Left ventricle myocardium superior (tissue), 1 donor: ENCODE results near the gene KIAA0232. TPM values are rescaled to one million over a fixed set of nuclear protein-coding genes. Genes with fewer than 3 reads are reported as not detected.
"Not testable (repeated sequence)": the region's sequence is repeated elsewhere in the genome, so short reads cannot be mapped to it uniquely, and the experiment has no call there.

Experiments
- ATAC-seq: fragments of 200-7000 bp; cut with Tn5 transposase; one replicate; pipeline ENCODE4 v1.9.1; 2020; ENCODE audit warnings: mild to moderate bottlenecking, moderate library complexity
- DNase-seq: peaks from one replicate; pipeline ENCODE4 v3.0.0-alpha.2; 2020
- intact Hi-C: fragments of 100-400 bp; cut with micrococcal nuclease; formaldehyde crosslinking; loops from one replicate; pipeline ENCODE4 v1.11.0; 2022
- total RNA-seq: library from RNA; stranded (reverse); fragmentation: NEBNext Ultra II Directional; extraction: Animal tissue kit (Norgen Biotek cat#: 25700); gene quantifications from one replicate; pipeline ENCODE4 v1.2.1, GENCODE V29; 2021
- donor health status: DM: no; HTN: yes; CAD: no; lungs with severe emphysema.

KIAA0232 gene
- total RNA-seq, 1 donor from 2014 or later: 79.8 TPM

DNA sequence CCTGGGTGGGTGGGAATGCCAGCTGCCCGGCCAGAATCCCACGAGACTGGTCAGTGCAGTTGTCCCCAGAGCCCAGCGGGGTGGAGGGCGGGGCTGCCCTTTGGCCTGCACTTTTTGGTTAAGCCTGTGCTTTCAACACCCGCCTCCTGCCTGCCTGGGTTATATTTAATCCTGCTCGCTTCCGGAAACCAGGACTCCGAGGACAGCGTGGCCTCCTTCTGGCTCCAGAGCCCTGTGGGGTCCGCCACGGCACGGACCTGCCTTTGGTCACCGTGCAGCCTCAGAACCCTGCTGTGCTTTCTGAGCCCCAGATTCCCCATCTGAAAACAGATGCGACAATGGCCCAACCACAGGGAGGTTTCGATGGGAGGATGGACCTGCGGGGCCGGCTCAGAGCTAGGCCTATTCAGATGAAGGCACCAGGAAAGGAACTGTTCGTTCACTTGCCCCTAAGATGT lies 29.4 kb upstream of the KIAA0232 start:
- ATAC-seq (peak; percentile 24), DNase-seq (peak; percentile 65)
- intact Hi-C loops: no loop called here

DNA sequence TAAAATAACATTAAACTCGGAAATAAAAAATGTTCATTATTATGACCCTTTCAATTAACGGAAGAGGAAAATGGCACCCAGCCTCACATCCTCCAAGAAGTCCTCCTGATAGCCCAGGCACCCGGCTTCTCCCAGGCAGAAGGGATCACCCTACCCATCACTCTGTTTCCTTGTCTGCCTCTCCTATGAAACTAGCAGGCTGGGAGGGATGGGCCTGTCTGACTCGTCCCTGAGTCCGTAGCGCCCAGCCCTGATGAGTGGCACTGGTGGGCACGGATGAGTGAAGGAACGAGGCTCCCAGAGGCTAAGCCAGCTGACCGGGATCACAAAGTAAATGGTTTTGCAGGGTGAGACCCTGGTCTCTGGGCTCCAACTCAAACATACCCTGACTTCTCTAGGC lies 28.6 kb upstream of the KIAA0232 start:
- DNase-seq (no peak), ATAC-seq (no peak)
- intact Hi-C loops: no loop called here

DNA sequence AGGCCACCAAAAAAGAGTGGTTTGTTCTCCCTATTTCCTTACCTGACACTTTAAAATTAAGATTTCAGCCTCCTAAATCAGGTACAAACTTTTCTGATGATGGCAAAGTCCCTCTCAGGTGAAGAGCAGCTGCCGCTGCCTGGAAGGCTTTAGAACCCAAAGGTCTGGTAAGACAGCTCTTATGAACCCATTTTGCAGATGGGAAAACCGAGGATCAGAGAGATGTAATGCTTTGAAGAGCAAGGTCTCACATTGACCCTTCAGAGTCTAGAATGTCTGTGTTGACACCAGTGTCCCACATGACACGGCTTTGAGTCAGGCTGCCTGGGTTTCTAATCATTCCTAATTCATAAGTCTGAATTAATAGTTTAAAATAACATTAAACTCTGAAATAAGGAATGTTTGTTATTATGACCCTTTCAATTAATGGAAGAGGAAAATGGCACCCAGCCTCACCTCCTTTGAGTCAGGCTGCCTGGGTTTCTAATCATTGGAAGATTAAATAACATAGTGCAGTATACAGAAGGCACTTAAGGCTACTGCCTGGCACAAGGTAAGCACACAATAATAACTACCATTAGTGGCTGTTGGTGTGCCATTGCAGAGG lies 27.9 kb upstream of the KIAA0232 start:
- ATAC-seq: no peak
- intact Hi-C loops: no loop called here

DNA sequence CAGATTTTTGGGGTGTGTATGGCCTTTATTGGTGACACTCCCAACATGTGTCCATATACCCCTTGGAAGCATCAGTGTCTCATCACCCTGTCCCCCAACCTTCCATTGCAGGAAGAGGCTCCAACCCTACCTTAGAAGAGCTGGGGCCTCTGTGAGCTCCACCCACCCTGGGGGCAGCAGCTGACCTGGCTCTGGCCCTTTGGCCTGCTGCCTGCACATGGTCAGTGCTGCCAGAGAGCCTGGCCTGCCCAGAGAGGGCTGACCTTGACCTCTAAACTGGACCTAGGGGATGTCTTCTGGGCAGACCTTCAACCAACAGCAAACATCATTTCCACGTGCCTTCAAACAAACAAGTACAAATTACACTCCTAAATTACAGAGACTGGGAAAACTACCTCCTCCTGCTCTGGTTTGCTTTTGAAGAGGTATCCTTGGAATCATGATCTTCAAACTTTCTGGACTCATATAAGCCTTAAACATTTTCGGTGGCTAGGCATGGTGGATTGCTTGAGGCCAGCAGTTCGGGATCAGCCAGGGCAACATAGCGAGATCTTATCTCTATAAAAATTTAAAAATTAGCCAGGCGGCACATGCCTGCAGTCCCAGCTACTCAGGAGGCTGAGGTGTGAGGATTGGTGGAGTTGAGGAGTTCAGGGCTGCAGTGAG lies 27.3 kb upstream of the KIAA0232 start:
- no peak for ATAC-seq
- intact Hi-C loops: no loop called here
- no peak for DNase-seq

More for the DNA sequence above, 27.9 kb upstream of the KIAA0232 start:
- DNase-seq: no peak

DNA sequence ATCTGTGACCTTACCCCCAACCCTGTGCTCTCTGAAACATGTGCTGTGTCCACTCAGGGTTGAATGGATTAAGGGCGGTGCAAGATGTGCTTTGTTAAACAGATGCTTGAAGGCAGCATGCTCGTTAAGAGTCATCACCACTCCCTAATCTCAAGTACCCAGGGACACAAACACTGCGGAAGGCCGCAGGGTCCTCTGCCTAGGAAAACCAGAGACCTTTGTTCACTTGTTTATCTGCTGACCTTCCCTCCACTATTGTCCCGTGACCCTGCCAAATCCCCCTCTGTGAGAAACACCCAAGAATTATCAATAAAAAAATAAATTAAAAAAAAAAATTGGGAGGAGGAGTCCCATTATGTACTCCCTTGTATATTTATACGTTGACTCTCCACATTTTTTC lies 26.2 kb upstream of the KIAA0232 start:
- intact Hi-C loops, ATAC-seq: not testable (repeated sequence)

DNA sequence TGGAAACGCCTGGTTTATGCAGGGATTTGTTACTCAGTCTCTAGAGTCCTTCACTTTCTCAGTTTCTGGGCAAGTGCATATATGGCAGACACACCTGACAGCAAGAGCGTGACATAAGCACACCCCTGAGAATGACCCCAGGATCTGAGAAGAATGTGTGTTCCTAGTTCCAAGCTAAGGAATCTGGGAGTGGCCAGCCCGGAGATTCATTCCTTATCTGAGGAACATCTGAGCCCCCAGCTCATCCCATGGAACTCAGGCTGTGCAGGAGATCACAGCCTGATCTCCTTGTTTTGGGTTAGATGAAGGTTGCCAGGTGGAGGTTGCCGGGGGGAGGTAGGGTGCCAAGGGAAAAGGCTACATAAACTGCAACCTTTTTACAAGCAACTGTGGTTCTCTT lies 23.8 kb upstream of the KIAA0232 start:
- intact Hi-C loops: no loop called here
- ATAC-seq (no peak), DNase-seq (no peak)

More for the DNA sequence above, 26.2 kb upstream of the KIAA0232 start:
- not testable (repeated sequence) for DNase-seq

DNA sequence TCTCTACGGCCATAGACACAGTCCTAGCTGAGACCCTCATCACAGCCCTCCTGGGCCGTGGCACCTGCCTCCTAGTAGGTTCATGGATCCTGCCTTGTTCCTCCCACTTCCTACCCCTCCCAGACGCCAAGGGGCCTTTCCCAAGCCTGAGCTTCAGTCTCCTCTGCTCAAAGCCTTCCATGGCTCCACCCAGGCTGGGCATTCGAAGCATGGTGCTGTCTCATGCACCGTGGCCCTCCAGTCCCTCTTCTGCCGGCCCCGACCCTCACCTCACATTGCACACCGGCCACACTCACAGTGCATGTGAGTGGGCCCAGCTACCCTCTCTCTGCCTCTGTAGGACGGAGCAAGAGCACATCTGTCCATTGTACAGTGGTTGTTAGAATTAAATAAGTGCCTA lies 21.7 kb upstream of the KIAA0232 start:
- intact Hi-C loops: no loop called here
- DNase-seq: no peak
- ATAC-seq: no peak

DNA sequence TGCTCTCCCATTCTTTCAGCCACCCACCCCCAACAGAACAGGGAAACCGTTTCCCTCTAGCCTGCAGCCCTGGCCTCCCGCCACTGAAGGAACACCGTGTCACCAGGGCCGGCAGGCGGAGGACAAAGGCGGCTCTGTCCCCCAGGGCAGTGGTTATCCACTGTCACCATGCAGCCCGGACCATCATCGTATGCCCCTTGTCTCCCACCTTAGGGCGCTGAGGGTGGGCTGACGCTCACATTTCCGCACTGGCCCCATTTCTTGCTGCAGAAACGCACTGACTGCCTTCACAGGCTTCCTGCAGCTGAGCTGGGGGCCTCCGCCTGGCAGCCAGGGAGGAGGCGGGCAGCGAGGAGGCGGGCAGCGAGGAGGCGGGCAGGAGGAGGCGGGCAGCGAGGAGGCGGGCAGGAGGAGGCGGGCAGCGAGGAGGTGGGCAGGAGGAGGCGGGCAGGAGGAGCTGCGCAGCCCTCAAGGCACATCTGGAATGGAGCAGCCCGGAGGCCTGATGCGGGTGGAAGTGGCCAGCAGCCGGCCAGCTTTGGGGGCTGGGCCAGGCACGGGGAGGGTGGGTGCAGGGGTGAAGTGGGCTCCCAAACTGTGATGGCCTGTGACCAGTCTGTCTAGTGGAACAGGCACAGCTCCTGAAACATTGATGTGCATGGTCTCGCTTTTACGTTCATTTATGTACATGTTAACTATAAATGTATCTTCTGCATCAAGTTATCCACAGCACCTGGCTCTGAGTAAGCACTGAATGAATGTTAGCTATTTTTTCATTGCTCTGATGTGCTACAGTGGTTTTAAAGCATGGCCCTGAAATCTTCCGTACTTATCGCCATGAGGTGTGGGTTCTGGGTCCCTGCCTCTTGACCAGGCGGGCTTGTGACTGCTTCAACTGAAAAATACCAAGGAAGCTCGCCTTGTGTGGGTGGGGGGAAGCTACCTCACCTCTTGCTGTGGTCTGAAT lies 20.6 kb upstream of the KIAA0232 start:
- ATAC-seq (no peak), DNase-seq (no peak)
- intact Hi-C loops: no loop called here

DNA sequence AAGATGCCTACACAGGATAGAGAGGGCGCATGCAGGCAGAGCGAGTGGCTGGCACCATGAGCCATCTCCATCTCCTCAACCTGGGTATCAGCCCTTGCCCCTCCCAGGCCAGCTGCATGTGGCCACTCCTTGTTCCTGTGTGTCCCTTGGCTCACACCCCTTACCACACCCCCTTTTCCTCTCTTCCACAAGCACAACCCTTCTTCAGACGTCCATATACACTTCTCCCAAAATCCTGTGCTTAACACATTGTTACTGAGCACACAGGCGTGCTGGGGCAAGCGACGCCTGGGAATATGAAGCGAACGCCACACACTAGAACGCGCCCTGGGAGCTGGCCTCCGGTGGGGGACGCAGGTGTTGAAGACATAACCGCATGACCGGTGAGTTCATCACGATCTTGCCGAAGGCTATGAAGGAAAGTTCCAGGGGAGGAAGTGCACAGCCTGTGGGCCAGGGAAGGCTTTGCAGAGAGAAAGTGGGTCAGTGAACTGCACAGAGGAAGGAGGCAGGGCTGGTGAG lies 19.1 kb upstream of the KIAA0232 start:
- DNase-seq: no peak
- no peak for ATAC-seq
- intact Hi-C loops: no loop called here

DNA sequence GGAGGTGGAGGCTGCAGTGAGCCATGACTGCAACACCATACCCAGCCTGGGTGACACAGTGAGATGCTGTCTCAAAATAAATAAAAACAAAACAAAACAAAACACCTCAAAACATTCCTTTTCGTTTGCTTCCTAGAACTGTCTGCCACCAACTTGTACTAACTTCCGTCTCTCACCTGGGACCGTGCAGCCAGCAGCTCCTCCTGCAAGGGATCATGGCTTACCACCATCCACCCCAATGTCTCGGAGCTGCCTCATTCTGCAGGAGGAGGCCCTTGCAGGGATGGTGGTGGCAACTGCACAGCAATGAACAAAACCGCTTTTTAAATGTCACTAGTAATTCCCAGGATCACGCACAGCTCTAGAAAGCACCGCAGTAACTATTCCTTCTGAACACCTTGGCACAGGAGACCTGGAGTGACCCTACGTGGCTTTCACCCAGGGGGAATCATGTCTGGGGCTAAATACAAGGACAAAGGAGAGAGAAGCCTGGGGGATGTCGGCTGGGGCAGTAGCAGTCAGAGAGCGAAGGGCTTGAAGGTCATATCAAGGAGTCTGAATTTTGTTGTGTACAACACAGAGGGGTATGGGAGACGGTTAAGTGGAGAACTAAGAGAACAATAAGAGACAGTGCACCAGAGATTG lies 17.4 kb upstream of the KIAA0232 start:
- ATAC-seq (no peak), DNase-seq (no peak)
- intact Hi-C loops: no loop called here

DNA sequence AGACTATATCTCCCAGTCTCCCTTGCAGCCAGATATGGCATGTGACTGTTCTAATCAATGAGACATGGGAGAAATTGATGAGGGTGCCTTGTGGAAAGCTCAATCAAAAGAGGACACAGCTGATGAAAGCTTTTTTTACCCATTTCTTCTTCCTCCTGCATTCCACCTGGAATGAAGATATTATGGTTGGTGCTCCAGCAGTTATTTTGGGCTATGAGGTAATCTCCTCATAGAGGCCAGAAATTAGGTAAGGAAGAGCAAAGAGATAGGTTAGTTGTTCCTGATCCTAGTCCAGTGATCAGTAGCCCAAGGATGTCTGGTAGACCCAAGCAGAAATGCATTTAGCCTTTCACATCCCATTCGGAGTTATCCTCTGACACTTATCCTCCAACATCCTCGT lies 16.8 kb upstream of the KIAA0232 start:
- ATAC-seq (no peak), DNase-seq (no peak)
- intact Hi-C loops: no loop called here

DNA sequence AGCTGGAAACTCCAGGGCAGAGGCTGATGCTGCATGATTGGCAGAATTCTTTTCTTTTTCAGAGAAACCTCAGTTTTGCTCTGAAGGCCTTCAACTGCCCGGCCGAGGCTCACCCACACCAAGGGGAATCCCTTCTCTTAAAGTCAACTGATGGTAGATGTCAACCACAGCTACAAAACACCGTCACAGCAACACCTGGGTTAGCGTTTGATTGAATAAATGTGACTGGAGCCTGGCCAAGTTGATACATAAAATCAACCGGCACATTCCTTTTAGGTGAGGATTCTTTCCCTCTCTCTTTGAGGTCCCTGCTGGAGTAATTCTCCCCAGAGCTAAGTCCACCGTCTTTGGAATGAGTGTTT lies 15.2 kb upstream of the KIAA0232 start:
- no peak for DNase-seq
- intact Hi-C loops: no loop called here
- no peak for ATAC-seq

DNA sequence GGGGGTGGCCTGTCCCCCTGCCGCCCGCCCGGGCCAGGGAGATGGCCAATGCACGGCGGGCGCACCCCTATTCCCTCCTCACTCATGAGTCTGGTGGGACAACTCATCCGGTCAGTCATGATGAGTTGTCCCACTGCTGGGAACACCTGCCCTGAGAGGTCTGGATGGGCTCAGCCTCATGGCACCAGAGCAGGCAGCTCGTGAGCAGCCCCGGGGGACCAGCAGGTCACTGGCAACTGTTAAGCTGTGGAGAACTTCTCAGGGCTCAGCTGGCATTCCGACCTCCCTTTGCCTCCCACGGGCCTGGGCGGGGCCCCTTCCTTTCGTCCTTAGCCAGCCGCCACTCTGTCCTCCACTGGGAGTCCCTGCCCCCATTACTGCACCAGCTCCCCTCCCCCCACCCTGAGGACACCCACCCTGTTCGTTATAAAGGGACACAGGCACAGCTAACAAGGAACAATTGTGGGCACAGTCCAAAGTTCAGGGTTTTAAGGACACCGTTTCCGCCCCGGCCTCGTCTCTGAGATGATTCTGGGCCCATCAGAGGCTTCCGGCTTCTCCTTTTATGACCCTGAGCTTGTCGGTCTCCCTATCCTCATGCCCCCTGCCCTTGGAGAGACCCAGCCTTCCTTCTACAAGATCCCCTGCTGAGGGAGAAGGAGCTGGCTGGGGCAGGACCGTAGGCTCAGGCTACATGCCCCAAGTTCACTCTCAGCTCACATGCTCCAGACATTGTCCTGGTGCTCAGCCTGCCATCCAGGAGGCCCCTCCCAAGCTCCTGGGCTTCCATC lies 14.6 kb upstream of the KIAA0232 start:
- DNase-seq (no peak), ATAC-seq (no peak)
- intact Hi-C loops: no loop called here

DNA sequence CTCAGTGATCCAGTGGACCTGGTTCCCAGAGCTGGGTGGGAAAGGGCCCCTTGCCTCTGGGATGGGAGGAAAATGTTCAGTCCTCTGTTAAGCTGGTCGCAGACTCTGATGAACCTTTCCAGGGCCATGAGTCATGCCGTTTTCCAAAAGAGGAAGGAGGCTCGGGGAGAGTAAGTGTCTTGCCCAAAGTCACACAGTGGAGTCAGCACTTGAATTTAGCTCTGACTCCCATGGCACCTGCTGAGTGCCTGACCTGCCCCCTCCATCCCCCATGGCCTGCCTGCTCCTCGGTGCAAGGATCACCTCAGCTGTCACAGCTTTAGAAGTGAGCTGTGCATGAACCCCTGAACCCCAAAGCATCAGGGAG lies 14.0 kb upstream of the KIAA0232 start:
- no peak for DNase-seq
- intact Hi-C loops: no loop called here

DNA sequence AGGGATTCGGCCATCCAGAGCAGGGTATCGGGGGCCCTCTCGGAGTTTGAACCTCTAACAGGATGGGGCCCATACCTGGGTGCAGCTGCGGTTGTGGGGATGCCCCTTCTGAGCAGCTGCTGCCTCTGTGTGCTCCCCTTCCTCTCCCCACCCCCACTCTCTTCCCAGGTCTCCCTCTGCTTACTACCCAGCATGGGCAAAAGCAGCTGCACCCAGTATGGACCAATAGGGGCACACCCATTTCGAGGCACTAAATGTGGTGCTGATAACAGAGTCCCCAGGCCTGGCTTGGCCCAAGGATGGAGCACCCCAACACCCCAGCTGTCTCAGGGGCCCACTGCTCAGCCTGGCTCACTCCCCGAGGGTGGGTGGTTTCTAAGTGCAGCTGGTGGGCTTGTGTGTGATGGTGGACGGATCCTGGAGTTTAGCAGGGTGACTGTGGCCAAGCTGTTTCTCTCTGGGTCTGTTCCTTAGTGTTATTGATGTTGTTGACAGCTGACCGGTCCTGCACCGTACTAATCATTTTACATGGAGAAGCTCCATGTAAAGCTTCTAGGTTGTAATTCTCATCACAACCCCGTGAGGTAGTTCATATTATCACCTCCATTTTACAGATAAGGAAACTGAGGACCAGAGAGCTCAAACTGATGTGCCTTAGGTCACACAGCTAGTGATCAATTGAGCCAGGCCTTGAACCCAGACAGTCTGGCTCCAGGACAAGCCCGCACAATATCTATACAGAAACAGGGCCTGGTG lies 13.1 kb upstream of the KIAA0232 start:
- intact Hi-C loops: no loop called here
- no peak for ATAC-seq

More for the DNA sequence above, 14.0 kb upstream of the KIAA0232 start:
- ATAC-seq: peak; percentile 23

DNA sequence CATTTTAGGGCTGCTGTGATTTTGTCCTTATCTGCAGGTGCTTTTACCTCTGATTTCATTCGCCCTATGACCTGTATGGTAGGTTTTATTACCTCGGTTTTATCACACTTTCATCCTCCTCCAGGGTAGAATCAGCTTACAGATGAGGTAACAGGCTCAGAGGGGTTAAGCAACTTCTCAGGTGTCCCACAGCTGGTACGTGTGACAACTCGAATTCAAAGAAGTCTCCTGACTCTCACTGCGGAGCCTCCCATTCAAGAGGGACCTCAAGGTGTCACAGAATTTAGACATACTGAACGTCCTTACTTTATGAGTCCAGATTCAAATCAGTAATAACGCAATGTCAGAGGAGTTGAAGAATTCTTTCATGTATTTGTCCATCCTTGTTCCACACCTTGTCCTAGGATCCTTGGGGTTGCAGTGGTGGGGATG lies 12.5 kb upstream of the KIAA0232 start:
- ATAC-seq (no peak), DNase-seq (no peak)
- intact Hi-C loops: no loop called here

More for the DNA sequence above, 13.1 kb upstream of the KIAA0232 start:
- DNase-seq: no peak

DNA sequence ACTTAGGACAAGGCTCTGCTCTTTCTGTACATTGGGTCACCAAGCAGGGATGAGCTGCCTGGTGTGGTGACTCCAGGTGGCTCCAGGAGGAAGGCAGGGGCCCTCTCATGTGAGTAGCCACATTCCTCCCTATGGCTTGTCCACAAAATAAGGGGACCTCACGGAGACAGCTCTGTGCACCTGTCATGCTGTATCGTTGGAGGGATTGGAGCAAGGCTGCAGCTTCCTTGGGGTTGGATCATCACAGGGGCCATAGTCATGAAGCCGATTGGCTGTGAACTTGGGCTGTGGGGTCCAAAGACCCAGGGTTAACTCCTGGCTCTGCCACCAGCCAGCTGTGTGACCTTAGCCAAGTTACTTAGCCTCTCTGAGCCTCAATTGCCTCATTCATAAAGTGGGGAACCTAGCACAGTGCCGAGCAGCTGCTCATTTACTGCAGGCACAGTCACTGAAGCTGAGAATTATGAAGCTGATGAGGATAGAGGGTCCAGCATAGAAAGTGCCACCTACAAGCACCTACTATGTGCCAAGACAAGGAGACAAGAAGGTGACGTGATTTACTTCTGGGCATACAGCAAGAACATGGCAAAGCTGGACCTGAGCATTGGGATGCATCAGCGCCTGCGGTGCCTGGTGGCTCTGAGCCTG lies 11.8 kb upstream of the KIAA0232 start:
- ATAC-seq (no peak), DNase-seq (no peak)
- intact Hi-C loops: no loop called here
